Head of caudate nucleus (tissue), 42 donors: ENCODE data around the gene EIF2B2.

Experiments
- DNase-seq, 42 donors: peaks; one replicate each; pipeline versions ENCODE4 v3.0.0 to v3.0.0-alpha.2; 2020 to 2021; ENCODE audit warnings: mixed read lengths in 7 of 42
- intact Hi-C: fragments of 100-400 bp; cut with DNase I; formaldehyde crosslinking; loops from one replicate; pipeline ENCODE4 v1.15.0; 2022

Gene EIF2B2

GRCh38 chr14:74968811-74969210, 33.9 kb upstream of the EIF2B2 start:
- no peak for DNase-seq
- intact Hi-C loops = no loop called here

- peak in 5 of 42 donors; percentile 12 to 42 (median 29) for DNase-seq
- intact Hi-C loops = no loop called here
These were observed 29.6 kb upstream of the EIF2B2 start for GRCh38 chr14:74973003-74973653.

- intact Hi-C loops = no loop called here
- DNase-seq = peak in 1 of 42 donors; percentile 15
These were observed 28.8 kb upstream of the EIF2B2 start for GRCh38 chr14:74973905-74974363.

GRCh38 chr14:74974364-74975058, 28.2 kb upstream of the EIF2B2 start:
- intact Hi-C loops = no loop called here
- peak in 1 of 42 donors; percentile 10 for DNase-seq

- DNase-seq = peak in 1 of 42 donors; percentile 22
- intact Hi-C loops = no loop called here
These were observed 27.5 kb upstream of the EIF2B2 start for GRCh38 chr14:74975059-74975810.

GRCh38 chr14:74976264-74977113, 26.2 kb upstream of the EIF2B2 start:
- intact Hi-C loops = no loop called here
- DNase-seq = peak in 1 of 42 donors; percentile 20

- intact Hi-C loops = no loop called here
- peak in 2 of 42 donors; percentile 12 to 16 for DNase-seq
These were observed 25.4 kb upstream of the EIF2B2 start for GRCh38 chr14:74977164-74977900.

- intact Hi-C loops = no loop called here
- peak in 1 of 42 donors; percentile 6 for DNase-seq
These were observed 24.8 kb upstream of the EIF2B2 start for GRCh38 chr14:74977901-74978385.

- intact Hi-C loops = no loop called here
- DNase-seq = peak in 2 of 42 donors; percentile 28 to 29
These were observed 24.2 kb upstream of the EIF2B2 start for GRCh38 chr14:74978416-74978947.

- DNase-seq = no peak
- intact Hi-C loops = no loop called here
These were observed 23.7 kb upstream of the EIF2B2 start for GRCh38 chr14:74979029-74979428.

GRCh38 chr14:74979442-74980397, 23.0 kb upstream of the EIF2B2 start:
- intact Hi-C loops = no loop called here
- peak in 3 of 42 donors; percentile 10 to 37 (median 32) for DNase-seq

GRCh38 chr14:74980398-74980730, 22.4 kb upstream of the EIF2B2 start:
- DNase-seq = peak in 2 of 42 donors; percentile 19 to 32
- intact Hi-C loops = no loop called here

- intact Hi-C loops = no loop called here
- DNase-seq = peak in 2 of 42 donors; percentile 35 to 41
These were observed 21.8 kb upstream of the EIF2B2 start for GRCh38 chr14:74980731-74981461.

- intact Hi-C loops = no loop called here
- no peak for DNase-seq
These were observed 21.3 kb upstream of the EIF2B2 start for GRCh38 chr14:74981462-74981782.

- DNase-seq = peak in 1 of 42 donors; percentile 9
- intact Hi-C loops = no loop called here
These were observed 20.9 kb upstream of the EIF2B2 start for GRCh38 chr14:74981833-74982232.

GRCh38 chr14:74982661-74983060, 20.1 kb upstream of the EIF2B2 start:
- intact Hi-C loops = no loop called here
- no peak for DNase-seq
